GM18502 (cell line): Measurements from ENCODE around the gene METTL5.

ENCODE experiments used
- ATAC-seq: cut with Tn5 transposase; IDR thresholded peaks from one replicate; pipeline ENCODE4 v1.9.1; 2021; ENCODE audit warnings: mild to moderate bottlenecking; ENCODE audit not compliant: unreplicated experiment, poor library complexity

METTL5 gene

GRCh38 chr2:169796441-169796840, 28.3 kb downstream of the METTL5 start:
- no peak for ATAC-seq

GRCh38 chr2:169795181-169795580, 29.5 kb downstream of the METTL5 start:
- no peak for ATAC-seq

GRCh38 chr2:169790581-169790980, 34.1 kb downstream of the METTL5 start:
- no peak for ATAC-seq

GRCh38 chr2:169782513-169782912, 42.2 kb downstream of the METTL5 start:
- no peak for ATAC-seq

- ATAC-seq, result no peak
Measured at GRCh38 chr2:169781249-169782013, 43.3 kb downstream of the METTL5 start.

GRCh38 chr2:169778446-169778845, 46.3 kb downstream of the METTL5 start:
- ATAC-seq, result no peak

GRCh38 chr2:169776252-169776761, 48.4 kb downstream of the METTL5 start:
- no peak for ATAC-seq

- ATAC-seq, result no peak
Measured at GRCh38 chr2:169775765-169776164, 48.9 kb downstream of the METTL5 start.

- ATAC-seq, result no peak
Measured at GRCh38 chr2:169775354-169775753, 49.4 kb downstream of the METTL5 start.

- ATAC-seq, result no peak
Measured at GRCh38 chr2:169772651-169773050, 52.1 kb downstream of the METTL5 start.

GRCh38 chr2:169771612-169772011, 53.1 kb downstream of the METTL5 start:
- no peak for ATAC-seq

GRCh38 chr2:169771021-169771420, 53.7 kb downstream of the METTL5 start:
- ATAC-seq, result no peak

GRCh38 chr2:169768262-169768995, 56.3 kb downstream of the METTL5 start:
- ATAC-seq, result peak; percentile 59

- ATAC-seq, result no peak
Measured at GRCh38 chr2:169767243-169767888, 57.3 kb downstream of the METTL5 start.

GRCh38 chr2:169765523-169765922, 59.2 kb downstream of the METTL5 start:
- ATAC-seq, result no peak

GRCh38 chr2:169761970-169762292, 62.8 kb downstream of the METTL5 start:
- ATAC-seq, result no peak
